ENCODE measurements around the gene AMER3. TPM values are rescaled to one million over a fixed set of nuclear protein-coding genes. Genes with fewer than 3 reads are reported as not detected.

Gene AMER3
- total RNA-seq, 1 experiment from 2014 or later: not detected

DNA sequence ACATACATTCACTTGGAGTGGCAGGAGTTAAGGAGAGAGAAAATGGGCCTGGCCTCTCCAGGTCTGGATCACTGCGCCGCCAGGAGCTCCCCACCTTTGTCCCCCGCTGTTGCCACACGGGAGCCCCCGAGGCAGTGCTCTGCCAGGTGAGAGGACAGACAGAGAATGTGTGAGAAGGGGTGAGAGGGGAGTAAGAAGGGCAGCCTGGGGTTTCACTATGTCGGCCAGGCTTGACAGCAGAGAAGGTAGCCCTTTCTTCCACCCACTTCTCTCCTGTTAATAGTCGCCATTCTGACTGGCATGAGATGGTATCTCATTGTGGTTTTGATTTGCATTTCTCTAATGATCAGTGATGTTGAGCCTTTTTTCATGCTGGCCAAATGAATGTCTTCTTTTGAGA is 55.1 kb downstream of the AMER3 start:
- no peak overlapping the region for H3K4me3 ChIP-seq (ENCODE audit: low read depth, low read length, poor library complexity, severe bottlenecking)
- POLR2A ChIA-PET (ENCODE audit: low non-redundant PET): no interaction called here
- H3K4me1 ChIP-seq (ENCODE audit: insufficient read depth, low read length, poor library complexity, severe bottlenecking): peaks cover 4% of the 10 kb centered on the region
- CTCF ChIA-PET: no interaction called here
- TF ChIP-seq EZH2 (IDR thresholded peaks at IDR 0.05; ENCODE audit: borderline replicate concordance, low read depth, low read length, poor library complexity, severe bottlenecking): no peak
- TF ChIP-seq, protein P1, sequence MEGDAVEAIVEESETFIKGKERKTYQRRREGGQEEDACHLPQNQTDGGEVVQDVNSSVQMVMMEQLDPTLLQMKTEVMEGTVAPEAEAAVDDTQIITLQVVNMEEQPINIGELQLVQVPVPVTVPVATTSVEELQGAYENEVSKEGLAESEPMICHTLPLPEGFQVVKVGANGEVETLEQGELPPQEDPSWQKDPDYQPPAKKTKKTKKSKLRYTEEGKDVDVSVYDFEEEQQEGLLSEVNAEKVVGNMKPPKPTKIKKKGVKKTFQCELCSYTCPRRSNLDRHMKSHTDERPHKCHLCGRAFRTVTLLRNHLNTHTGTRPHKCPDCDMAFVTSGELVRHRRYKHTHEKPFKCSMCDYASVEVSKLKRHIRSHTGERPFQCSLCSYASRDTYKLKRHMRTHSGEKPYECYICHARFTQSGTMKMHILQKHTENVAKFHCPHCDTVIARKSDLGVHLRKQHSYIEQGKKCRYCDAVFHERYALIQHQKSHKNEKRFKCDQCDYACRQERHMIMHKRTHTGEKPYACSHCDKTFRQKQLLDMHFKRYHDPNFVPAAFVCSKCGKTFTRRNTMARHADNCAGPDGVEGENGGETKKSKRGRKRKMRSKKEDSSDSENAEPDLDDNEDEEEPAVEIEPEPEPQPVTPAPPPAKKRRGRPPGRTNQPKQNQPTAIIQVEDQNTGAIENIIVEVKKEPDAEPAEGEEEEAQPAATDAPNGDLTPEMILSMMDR (conservative IDR thresholded peaks at IDR 0.05; ENCODE audit: low read depth, low read length): no peak
- no peaks in the 10 kb centered on the region for H3K9me3 ChIP-seq (ENCODE audit: low read depth, low read length, poor library complexity, severe bottlenecking)
- H3K36me3 ChIP-seq (ENCODE audit: insufficient read depth, low read length, poor library complexity, severe bottlenecking): no peaks in the 10 kb centered on the region
- no peak overlapping the region for H3K27ac ChIP-seq (ENCODE audit: low read depth, low read length, poor library complexity, severe bottlenecking)
- intact Hi-C loops (cut with micrococcal nuclease; ENCODE audit: unreplicated experiment): no loop called here
- H3K27me3 ChIP-seq (replicated peaks; ENCODE audit: insufficient read depth, low read depth, low read length, poor library complexity): no peaks in the 10 kb centered on the region
- no TSS peak for BruUV-seq (replicated peaks)
- DNase-seq (ENCODE audit: low spot score): no peak

DNA sequence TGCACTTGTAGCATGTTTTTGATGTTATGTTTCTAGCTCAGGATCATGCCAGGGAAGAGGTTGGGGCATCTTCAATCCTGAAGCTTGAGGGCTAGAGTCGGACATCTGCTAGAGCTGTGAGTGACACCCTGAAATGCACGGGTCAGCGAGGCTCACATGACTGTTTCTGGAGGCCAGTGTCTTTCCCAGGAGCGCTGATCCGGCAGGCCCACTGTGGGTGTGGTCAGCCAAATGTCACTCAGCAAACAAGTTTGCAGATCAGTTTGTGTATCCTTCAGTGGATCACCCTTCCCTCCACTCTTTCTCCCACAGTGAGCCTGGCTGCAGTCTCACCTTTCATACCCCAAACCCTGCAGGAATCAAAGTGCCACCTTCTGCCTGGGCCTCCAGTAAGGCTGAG is 58.4 kb downstream of the AMER3 start:
- CTCF ChIA-PET: no interaction called here
- no TSS peak for BruUV-seq (replicated peaks)
- no peak overlapping the region for H3K27ac ChIP-seq (ENCODE audit: low read depth, low read length, poor library complexity, severe bottlenecking)
- no peak overlapping the region for H3K4me3 ChIP-seq (ENCODE audit: low read depth, low read length, poor library complexity, severe bottlenecking)
- intact Hi-C loops (cut with micrococcal nuclease; ENCODE audit: unreplicated experiment): no loop called here
- no peaks in the 10 kb centered on the region for H3K9me3 ChIP-seq (ENCODE audit: low read depth, low read length, poor library complexity, severe bottlenecking)
- no peak for DNase-seq (ENCODE audit: low spot score)
- POLR2A ChIA-PET (ENCODE audit: low non-redundant PET): no interaction called here
- no peak for TF ChIP-seq EZH2 (IDR thresholded peaks at IDR 0.05; ENCODE audit: borderline replicate concordance, low read depth, low read length, poor library complexity, severe bottlenecking)
- TF ChIP-seq, protein P1 (conservative IDR thresholded peaks at IDR 0.05; ENCODE audit: low read depth, low read length): no peak
- no peaks in the 10 kb centered on the region for H3K27me3 ChIP-seq (replicated peaks; ENCODE audit: insufficient read depth, low read depth, low read length, poor library complexity)
- no peaks in the 10 kb centered on the region for H3K4me1 ChIP-seq (ENCODE audit: insufficient read depth, low read length, poor library complexity, severe bottlenecking)
- no peaks in the 10 kb centered on the region for H3K36me3 ChIP-seq (ENCODE audit: insufficient read depth, low read length, poor library complexity, severe bottlenecking)

DNA sequence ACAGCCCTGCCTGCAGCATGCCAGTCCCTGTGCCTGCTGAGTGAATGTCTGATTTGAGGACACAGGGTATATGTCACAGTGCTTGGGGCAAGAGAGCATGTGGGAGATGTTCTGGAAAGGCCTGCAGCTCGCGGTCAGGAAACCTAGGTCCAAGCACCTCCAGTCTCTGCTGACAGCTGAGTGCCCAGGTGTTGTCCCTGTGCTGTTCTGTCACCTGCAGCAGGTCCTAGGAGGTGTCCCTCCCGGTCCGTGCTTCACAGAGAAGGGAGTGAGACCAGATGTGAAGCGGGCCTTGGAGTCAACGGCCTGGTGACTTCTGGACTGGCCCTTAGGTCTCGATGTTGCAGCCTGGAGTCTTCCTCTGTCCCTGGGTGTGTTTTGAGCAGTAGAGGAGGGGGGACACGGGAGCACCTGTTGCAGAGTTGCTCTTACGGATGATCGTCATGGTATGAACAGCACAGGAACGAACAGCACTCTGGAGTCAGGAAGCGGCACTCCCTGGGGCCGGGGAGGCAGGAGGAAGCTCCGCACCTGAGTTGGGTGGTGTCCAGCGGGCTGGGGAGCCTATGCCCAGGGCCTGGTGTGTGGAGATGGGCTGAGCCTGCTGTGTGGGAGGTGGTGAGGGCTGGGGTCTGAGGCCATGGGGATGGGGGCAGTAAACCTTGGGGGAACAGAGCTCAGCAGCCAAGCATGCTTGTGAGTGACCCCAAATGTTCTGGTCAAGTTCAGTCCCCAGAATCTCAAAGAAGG is 59.8 kb downstream of the AMER3 start:
- no peaks in the 10 kb centered on the region for H3K27me3 ChIP-seq (replicated peaks; ENCODE audit: insufficient read depth, low read depth, low read length, poor library complexity)
- no peaks in the 10 kb centered on the region for H3K9me3 ChIP-seq (ENCODE audit: low read depth, low read length, poor library complexity, severe bottlenecking)
- no peak overlapping the region for H3K4me3 ChIP-seq (ENCODE audit: low read depth, low read length, poor library complexity, severe bottlenecking)
- peaks cover 3% of the 10 kb centered on the region for H3K4me1 ChIP-seq (ENCODE audit: insufficient read depth, low read length, poor library complexity, severe bottlenecking)
- intact Hi-C loops (cut with micrococcal nuclease; ENCODE audit: unreplicated experiment): no loop called here
- TF ChIP-seq, protein P1 (conservative IDR thresholded peaks at IDR 0.05; ENCODE audit: low read depth, low read length): no peak
- TF ChIP-seq EZH2 (IDR thresholded peaks at IDR 0.05; ENCODE audit: borderline replicate concordance, low read depth, low read length, poor library complexity, severe bottlenecking): no peak
- ChIA-PET CTCF (no interaction called here), POLR2A (ENCODE audit: low non-redundant PET) (no interaction called here)
- DNase-seq (ENCODE audit: low spot score): no peak
- no peaks in the 10 kb centered on the region for H3K36me3 ChIP-seq (ENCODE audit: insufficient read depth, low read length, poor library complexity, severe bottlenecking)
- H3K27ac ChIP-seq (ENCODE audit: low read depth, low read length, poor library complexity, severe bottlenecking): no peak overlapping the region
- no TSS peak for BruUV-seq (replicated peaks)

Other genes with a start within 250 kb of the AMER3 start
- gene POTEI, start 246.2 kb upstream of the AMER3 start, total RNA-seq (2021): not detected in 2 replicates
- gene CFC1B, start 234.3 kb upstream of the AMER3 start, total RNA-seq (2021): not detected in 2 replicates
- gene CFC1, start 156.0 kb upstream of the AMER3 start, total RNA-seq (2021): not detected in 2 replicates
- not detected in 2 replicates for gene POTEJ, start 144.1 kb upstream of the AMER3 start, total RNA-seq (2021)
- gene GPR148, start 26.5 kb upstream of the AMER3 start, total RNA-seq (2021): not detected in 2 replicates
- gene ARHGEF4, start 81.4 kb downstream of the AMER3 start, total RNA-seq (2021): 2.1 and 3.2 TPM in 2 replicates